Activated CD8-positive, alpha-beta memory T cell treated with anti-CD3 and anti-CD28 coated beads for 24 hours (primary cell): Measurements from ENCODE around the gene FTCDNL1.

Source experiments
- DNase-seq: peaks from one replicate; pipeline ENCODE4 v3.0.0-alpha.2; 2020

FTCDNL1 gene

GRCh38 chr2:199841409-199841808 lies 9.6 kb downstream of the FTCDNL1 start:
- no peak for DNase-seq

- no peak for DNase-seq
Observed at GRCh38 chr2:199838399-199838798, 12.6 kb downstream of the FTCDNL1 start.

- DNase-seq: no peak
Observed at GRCh38 chr2:199836943-199837342, 14.0 kb downstream of the FTCDNL1 start.

GRCh38 chr2:199833525-199833924 lies 17.5 kb downstream of the FTCDNL1 start:
- DNase-seq: no peak

- DNase-seq: no peak
Observed at GRCh38 chr2:199830531-199830930, 20.5 kb downstream of the FTCDNL1 start.

GRCh38 chr2:199829628-199830027 lies 21.4 kb downstream of the FTCDNL1 start:
- no peak for DNase-seq

GRCh38 chr2:199819746-199820145 lies 31.2 kb downstream of the FTCDNL1 start:
- DNase-seq: no peak

- DNase-seq: no peak
Observed at GRCh38 chr2:199818754-199819153, 32.2 kb downstream of the FTCDNL1 start.

- DNase-seq: no peak
Observed at GRCh38 chr2:199818026-199818425, 33.0 kb downstream of the FTCDNL1 start.

GRCh38 chr2:199814817-199815211 lies 36.2 kb downstream of the FTCDNL1 start:
- DNase-seq: no peak

GRCh38 chr2:199814101-199814816 lies 36.7 kb downstream of the FTCDNL1 start:
- DNase-seq: no peak

- no peak for DNase-seq
Observed at GRCh38 chr2:199812493-199812892, 38.5 kb downstream of the FTCDNL1 start.

GRCh38 chr2:199811346-199811745 lies 39.6 kb downstream of the FTCDNL1 start:
- no peak for DNase-seq

GRCh38 chr2:199810422-199811171 lies 40.4 kb downstream of the FTCDNL1 start:
- DNase-seq: no peak

- DNase-seq: no peak
Observed at GRCh38 chr2:199807966-199808365, 43.0 kb downstream of the FTCDNL1 start.

- no peak for DNase-seq
Observed at GRCh38 chr2:199806179-199806578, 44.8 kb downstream of the FTCDNL1 start.

- DNase-seq: no peak
Observed at GRCh38 chr2:199804831-199805230, 46.2 kb downstream of the FTCDNL1 start.

- no peak for DNase-seq
Observed at GRCh38 chr2:199798831-199799580, 52.0 kb downstream of the FTCDNL1 start.

GRCh38 chr2:199797431-199798403 lies 53.3 kb downstream of the FTCDNL1 start:
- DNase-seq: no peak

- no peak for DNase-seq
Observed at GRCh38 chr2:199792381-199792780, 58.6 kb downstream of the FTCDNL1 start.

GRCh38 chr2:199791326-199791725 lies 59.7 kb downstream of the FTCDNL1 start:
- DNase-seq: no peak

GRCh38 chr2:199784512-199784911 lies 66.5 kb downstream of the FTCDNL1 start:
- no peak for DNase-seq
